Retinal pigment epithelial cell (primary cell): ENCODE results near the gene GRIN2D.
A peak's percentile ranks its signal among the peaks of the same experiment; 100 is the strongest.

Source experiments
- DNase-seq: peaks from one replicate; pipeline ENCODE4 v3.0.0-alpha.2; 2010; ENCODE audit warnings: low read depth
- H3K4me3 ChIP-seq: 2 replicates; pipeline ENCODE4 v1.5.1; 2011; ENCODE audit warnings: mild to moderate bottlenecking, low read length, control low read depth, moderate library complexity
- CTCF ChIP-seq: conservative IDR thresholded peaks from 2 replicates; pipeline ENCODE4 v1.5.1; 2011; ENCODE audit warnings: low read depth, low read length, control low read depth, inconsistent platforms

The GRIN2D gene

GRCh38 chr19:48405850-48406249 is 12.4 kb downstream of the GRIN2D start:
- no peak for TF ChIP-seq CTCF
- no peak for DNase-seq

GRCh38 chr19:48413879-48414587 is 20.6 kb downstream of the GRIN2D start:
- no peak for DNase-seq
- no peak overlapping the region for H3K4me3 ChIP-seq
- no peak for TF ChIP-seq CTCF

More at GRCh38 chr19:48405850-48406249, 12.4 kb downstream of the GRIN2D start:
- no peak overlapping the region for H3K4me3 ChIP-seq

GRCh38 chr19:48415395-48415794 is 21.9 kb downstream of the GRIN2D start:
- TF ChIP-seq CTCF: no peak
- no peak for DNase-seq
- H3K4me3 ChIP-seq: peak overlapping the region; percentile 30

GRCh38 chr19:48415806-48416221 is 22.3 kb downstream of the GRIN2D start:
- DNase-seq: no peak
- TF ChIP-seq CTCF: no peak
- peak overlapping the region; percentile 30 for H3K4me3 ChIP-seq

- TF ChIP-seq CTCF: no peak
- no peak for DNase-seq
- H3K4me3 ChIP-seq: no peak overlapping the region
Measured at GRCh38 chr19:48417421-48417820, 24.0 kb downstream of the GRIN2D start.

GRCh38 chr19:48418317-48419064 is 25.0 kb downstream of the GRIN2D start:
- DNase-seq: no peak
- H3K4me3 ChIP-seq: no peak overlapping the region
- TF ChIP-seq CTCF: no peak
